Stimulated activated CD4-positive, alpha-beta T cell treated with anti-CD3 and anti-CD28 coated beads, Interleukin-1b, Interleukin-23, amount 100 ng/mL, for 4 hours (primary cell): ENCODE results near the gene GRIK4.
"Not testable (repeated sequence)": the region's sequence is repeated elsewhere in the genome, so short reads cannot be mapped to it uniquely, and the experiment has no call there.

Experiments used
- DNase-seq, 2 donors: peaks; one replicate each; pipeline ENCODE4 v3.0.0-alpha.2; 2020; ENCODE audit warnings: low read depth in 2 of 2

GRIK4 gene

GRCh38 chr11:120605469-120605868 is 93.9 kb downstream of the GRIK4 start:
- DNase-seq = no peak

GRCh38 chr11:120606211-120607010 is 94.9 kb downstream of the GRIK4 start:
- DNase-seq = no peak

- DNase-seq = no peak
Observed at GRCh38 chr11:120608061-120608460, 96.5 kb downstream of the GRIK4 start.

DNA sequence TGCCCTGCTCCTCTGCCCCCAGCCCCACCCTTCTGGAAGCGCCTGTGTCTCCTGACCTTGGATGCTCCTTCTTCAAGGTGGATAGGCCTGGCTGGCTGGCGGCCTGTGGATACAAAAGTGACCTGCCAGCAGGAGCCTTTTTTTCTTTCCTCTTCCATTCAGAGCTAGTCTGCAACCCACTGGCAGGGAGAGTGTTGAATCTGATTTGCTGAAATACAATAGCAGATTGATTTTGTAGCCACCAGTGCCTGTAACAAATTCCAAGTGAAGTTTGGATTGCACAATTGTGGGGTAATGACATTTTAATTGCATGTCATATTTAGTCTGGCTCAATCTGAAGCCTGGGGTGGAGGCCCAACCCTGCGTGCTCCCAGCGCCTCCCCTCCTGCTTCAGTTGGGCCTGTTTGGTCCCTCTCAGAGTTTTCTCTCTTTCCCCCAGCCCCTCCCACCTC is 97.2 kb downstream of the GRIK4 start:
- no peak for DNase-seq

- no peak for DNase-seq
Observed at GRCh38 chr11:120610111-120610510, 98.6 kb downstream of the GRIK4 start.

DNA sequence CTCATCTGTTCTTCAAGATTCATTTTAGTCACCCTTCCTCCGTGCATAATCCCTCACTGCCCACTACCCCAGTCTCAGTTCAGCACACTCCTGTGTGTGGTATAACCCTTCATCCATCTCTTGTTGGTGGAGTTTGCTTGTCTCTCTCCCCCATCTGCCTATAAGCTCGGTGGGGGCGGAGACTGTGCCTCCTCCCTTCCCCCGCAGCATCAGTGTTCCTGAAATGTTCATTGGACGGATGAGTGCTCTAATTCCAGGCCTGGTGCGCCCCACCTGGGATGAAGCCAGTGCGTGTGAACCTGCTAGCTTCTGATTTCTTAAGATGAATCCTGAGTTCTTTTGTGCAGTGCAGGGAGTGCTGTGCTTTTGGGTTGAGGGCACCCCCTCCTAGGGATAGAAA is 100.0 kb downstream of the GRIK4 start:
- DNase-seq = no peak

DNA sequence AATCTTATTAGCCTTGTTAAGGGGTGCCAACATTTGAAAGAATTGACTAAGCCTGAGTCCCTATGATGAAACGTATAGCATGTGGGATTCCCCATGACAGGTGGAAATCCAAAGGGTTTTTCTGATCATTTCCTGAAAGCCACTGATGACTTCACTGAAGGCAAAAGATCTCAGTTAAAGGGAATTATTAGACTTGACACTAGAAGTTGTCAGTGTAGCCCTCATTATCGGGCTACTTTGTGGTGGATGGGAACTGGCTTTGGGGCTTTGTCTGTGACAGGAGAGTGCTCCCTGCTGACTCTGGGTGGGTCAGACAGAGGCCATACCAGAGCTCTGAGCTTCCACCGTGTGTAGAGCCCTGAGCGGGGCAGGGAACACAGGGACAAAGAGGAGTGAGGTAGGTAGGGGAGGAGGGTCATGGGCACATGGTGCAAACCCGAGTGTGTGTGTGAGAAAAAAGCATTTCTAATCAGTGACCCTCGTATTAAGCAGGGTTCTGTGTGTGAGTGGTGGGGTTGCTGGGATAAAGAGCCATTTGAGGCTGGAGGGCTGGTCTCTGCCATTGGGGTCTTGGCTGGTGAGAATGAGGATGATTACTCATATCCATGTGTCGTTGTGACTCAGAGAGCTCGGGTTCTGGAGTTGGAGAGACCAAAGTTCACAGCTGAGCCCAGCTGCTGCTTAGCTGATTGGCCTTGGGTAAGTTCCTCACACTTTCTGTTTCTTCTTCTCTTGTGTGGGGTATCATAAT is 101.1 kb downstream of the GRIK4 start:
- no peak for DNase-seq

DNA sequence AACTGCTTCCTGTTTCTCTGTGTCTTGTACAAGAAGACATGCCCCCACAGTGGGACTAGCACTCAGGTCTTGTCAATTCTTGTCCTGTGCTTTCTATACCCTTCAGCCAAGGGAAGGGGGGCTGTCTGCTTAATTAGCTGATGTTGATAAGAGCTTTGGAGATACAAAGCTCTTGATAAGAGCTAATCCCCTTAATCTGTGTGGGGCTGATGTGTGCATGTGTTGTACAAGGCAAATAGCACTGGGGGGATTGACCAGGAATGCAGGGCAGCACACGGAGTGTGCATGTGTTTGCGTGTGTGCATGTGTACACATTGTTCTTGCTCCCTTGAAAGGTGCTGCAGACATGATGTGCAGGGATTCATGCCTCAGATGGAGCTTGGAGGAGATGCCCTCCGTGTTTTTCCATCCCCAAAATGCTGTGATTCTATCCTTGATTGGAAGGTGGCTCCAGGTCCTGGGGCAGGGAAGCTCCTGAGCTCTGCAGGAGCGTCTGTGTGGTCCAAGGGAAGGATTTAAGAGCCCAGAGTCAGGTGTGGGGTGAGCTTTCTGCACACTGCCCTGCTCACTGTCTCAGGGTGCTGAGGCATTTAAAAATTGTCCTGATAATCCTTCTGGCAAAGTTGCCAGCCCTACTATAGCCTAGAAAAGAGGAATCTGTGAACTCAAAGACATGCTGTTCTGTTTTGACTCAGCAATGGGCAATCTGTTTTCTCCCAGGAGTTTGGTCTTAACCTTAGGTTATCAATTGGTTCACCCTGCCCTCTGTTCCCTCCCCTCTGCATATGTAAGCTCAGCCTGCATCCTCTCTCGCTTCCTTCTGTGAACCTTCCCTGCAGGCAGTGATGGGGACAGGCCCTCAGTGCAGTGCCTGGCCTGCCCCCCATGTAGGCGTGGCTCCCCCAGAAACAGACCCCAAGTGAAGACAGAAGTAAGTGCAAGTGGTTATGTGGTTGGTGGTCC is 102.0 kb downstream of the GRIK4 start:
- no peak for DNase-seq

DNA sequence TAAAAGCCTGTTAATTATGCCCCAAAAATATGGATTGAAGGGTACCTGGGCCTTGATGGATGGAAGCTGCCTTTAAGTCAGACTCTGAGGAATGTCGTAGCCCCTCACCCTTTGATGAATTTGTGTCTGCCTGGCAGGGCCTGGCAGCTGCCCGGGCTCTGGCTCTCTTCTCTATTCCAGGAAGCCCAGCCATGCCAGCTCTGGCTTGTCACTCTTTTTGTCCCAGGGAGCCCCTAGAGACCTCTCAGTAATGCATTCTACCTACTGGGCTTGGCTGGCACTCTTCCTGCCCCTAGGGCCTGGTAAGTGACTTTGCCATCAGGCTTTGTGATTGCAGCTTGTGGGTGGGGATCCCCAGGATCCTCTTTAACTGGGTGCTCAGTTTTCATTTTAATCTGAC is 103.8 kb downstream of the GRIK4 start:
- DNase-seq = no peak

DNA sequence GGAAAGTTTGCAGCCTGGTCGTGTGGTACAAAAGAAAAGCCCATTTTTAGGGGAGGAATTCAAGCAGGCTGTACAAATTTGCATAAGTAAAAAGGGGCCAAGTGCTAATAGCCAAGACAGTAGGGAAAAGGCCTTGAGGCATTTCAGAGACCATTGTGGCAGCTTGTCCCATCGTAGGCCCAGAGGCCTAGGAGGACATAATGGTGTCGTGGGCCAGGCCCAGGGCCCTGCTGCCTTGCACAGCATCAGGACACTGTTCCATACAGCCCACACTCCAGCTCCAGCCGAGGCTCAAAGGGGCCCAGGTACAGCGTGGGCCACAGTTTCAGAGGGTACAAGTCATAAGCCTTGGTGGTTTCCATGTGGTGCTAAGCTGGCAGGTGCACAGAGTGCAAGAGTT is 106.9 kb downstream of the GRIK4 start:
- no peak for DNase-seq

DNA sequence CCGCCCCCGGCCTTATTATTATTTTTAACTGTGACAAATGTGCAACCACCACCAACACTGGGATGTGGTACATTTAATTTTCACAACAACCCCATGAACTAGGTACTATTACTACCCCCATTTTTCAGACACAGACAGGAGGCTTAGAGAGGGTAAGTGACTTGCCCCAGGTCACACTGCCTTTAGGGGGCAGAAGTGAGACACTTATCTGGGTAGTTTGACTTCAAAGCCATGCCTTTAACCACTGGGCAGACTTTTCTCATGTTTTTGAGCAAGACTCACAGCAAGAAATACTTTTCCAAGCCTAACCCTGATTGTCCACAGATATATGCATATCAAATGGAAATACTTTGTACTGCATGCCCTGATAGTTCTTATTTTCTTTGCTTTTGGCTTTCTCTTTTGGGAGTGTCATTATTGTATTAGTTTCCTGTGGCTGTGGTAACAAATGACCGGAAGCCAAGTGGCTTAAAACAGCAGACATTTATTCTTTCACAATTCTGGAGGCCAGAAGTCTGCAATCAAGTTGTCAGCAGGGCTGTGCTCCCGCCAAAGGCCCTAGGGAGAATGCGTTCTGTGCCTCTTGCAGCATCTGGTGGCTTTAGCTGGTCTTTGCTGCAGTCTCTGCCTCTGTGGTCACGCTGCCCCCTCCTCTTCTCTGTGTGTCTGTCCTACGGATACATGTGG is 110.8 kb downstream of the GRIK4 start:
- DNase-seq = no peak

DNA sequence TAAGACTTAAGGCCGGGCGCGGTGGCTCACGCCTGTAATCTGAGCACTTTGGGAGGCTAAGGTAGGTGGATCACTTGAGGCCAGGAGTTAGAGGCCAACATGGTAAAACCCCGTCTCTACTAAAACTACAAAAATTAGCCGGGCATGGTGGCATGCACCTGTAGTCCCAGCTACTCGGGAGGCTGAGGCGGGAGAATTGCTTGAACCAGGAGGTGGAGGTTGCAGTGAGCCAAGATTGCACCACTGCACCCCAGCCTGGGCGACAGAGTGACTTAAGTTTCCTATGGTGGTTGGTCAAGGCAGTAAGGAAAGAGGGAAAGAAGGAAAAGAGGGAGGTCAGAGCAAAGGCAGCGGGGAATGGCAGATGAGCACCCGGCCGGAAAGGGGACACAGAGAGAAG is 113.4 kb downstream of the GRIK4 start:
- DNase-seq = not testable (repeated sequence)

DNA sequence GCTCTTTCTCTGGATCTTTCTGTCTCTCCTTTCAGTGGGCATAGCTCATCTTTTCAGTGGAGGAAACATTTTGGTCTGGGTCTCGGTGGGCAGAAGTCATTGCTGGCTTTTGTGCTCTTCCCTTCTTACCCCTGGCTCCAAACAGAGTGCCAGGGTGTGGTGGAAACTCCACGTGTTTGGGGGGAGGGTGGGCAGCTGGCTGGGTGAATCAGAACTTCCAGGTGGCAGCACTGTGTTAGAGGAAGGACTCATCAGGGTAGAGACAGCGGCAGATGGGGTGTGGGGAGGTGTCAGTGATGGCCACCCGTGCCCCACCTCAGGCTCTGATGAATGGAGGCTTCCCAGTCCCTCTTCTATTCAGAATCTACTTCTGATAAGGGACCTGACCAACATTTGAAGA is 114.0 kb downstream of the GRIK4 start:
- DNase-seq = no peak

GRCh38 chr11:120626791-120627190 is 115.2 kb downstream of the GRIK4 start:
- DNase-seq = no peak

- no peak for DNase-seq
Observed at GRCh38 chr11:120627327-120628163, 116.0 kb downstream of the GRIK4 start.

DNA sequence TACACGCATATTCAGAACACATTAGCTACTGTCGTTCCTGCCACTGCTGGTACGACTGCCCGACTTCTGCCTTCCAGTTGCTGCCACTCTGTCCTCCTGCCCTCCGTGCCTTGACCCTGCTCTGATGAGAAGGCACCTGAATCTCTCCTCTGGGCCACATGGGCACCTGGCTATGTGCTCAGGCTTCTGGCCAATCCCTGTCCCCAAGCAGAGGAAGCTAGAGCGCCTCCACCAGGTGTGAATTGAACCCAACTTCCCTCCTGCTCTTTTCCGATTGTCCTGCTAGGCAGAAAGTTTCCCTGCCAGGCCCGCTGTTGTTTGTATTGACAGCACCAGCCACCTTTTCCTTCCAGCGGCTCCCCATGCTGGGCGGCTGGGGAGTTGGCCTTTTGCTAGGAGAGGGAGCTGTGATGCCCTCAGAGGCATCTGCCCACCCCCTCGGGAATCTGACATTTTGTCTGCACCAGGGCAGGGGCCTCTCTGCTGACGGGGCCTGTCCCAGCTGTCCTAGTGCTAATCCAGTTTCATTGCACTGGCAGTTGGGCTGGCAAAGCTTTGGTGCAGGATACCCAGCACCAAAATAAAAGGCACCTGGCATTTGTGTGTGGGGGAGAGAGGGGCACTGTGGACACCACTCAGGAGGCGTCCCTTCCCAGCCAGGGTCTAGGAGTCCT is 118.0 kb downstream of the GRIK4 start:
- no peak for DNase-seq

GRCh38 chr11:120630122-120630521 is 118.6 kb downstream of the GRIK4 start:
- DNase-seq = no peak

- DNase-seq = no peak
Observed at GRCh38 chr11:120632579-120632978, 121.0 kb downstream of the GRIK4 start.

DNA sequence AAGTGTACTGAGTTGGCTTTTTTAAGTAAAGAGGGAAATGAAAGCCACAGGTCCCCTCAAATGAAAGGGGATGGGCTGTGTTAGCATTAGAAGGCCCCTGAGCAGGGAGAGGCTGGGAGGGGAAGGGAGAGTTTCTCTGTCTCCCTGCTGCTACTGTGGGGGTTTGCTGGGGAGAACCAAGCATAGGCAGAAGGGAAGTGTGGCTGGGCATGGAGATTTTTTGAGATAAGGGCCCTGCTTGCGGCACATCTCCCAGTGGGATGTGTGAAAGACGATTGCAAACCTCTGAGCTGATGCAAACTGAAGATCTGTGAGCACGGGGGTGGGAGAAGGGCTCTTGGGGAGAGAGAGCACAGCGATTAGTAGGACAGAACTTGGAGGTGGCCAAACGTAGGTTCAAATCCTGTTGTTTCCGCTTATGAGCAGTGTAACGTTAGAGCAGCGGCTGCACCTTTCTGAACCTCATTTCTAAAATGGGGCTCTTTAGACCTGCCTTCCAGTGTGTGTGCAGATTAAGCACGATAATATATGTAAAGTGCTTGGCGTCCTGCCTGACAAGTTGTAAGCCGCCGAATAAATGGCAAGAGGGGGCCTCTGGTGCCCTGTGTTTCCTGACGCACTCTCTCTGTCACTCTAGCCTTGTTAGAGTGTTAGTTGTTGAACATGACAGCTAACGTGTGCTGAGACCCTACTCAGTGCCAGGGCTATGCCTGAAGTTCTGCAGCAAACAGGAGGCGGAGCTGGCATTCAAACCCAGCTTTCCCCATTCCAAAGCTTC is 122.3 kb downstream of the GRIK4 start:
- no peak for DNase-seq
